Loucy (cell line): ENCODE measurements around the gene TTK.

Experiments
- CTCF ChIP-seq: fragments of 200-600 bp; sonication (generic); conservative IDR thresholded peaks from 2 replicates; pipeline ENCODE4 v1.5.1; 2014; ENCODE audit warnings: mild to moderate bottlenecking, antibody characterized with exemption, low read length
- EZH2phosphoT487 ChIP-seq: fragments of 200-600 bp; IDR thresholded peaks from 2 replicates; pipeline ENCODE4 v1.6.1; 2018; ENCODE audit warnings: antibody characterized with exemption, mild to moderate bottlenecking, moderate library complexity, borderline replicate concordance

- no peak for TF ChIP-seq CTCF
- TF ChIP-seq EZH2phosphoT487 = no peak
Measured at GRCh38 chr6:80020381-80021120, 16.1 kb downstream of the TTK start.
